Effector memory CD8-positive, alpha-beta T cell (primary cell): ENCODE results near the gene PRXL2B.
A peak's percentile ranks its signal among the peaks of the same experiment; 100 is the strongest.

Experiments used
- ATAC-seq: fragments of 150-1000 bp; cut with Tn5 transposase; replicated peaks from 2 replicates; pipeline ENCODE4 v1.10.0; 2021; ENCODE audit warnings: mild to moderate bottlenecking, moderate library complexity
- DNase-seq, 3 experiments: peaks; one replicate each; pipeline ENCODE4 v3.0.0; 2021
- H3K27ac Mint-ChIP-seq, 2 donors: one replicate each; pipeline ENCODE4 v1.8.0; 2022; ENCODE audit warnings: mild to moderate bottlenecking in 2 of 2, mixed read lengths in 2 of 2, moderate library complexity in 2 of 2
- H3K27me3 Mint-ChIP-seq, 2 donors: one replicate each; pipeline ENCODE4 v1.8.0; 2022; ENCODE audit warnings: mixed read lengths in 2 of 2
- H3K36me3 Mint-ChIP-seq: one replicate; pipeline ENCODE4 v1.8.0; 2022; ENCODE audit warnings: mild to moderate bottlenecking, moderate library complexity, mixed read lengths; ENCODE audit not compliant: insufficient read depth
- H3K4me1 Mint-ChIP-seq, 2 donors: one replicate each; pipeline ENCODE4 v1.8.0; 2022; ENCODE audit warnings: low read depth in 2 of 2, mixed read lengths in 2 of 2
- H3K4me3 Mint-ChIP-seq, 2 donors: one replicate each; pipeline ENCODE4 v1.8.0; 2022; ENCODE audit warnings: mild to moderate bottlenecking in 2 of 2, mixed read lengths in 2 of 2, moderate library complexity in 2 of 2
- H3K9me3 Mint-ChIP-seq, 2 donors: one replicate each; pipeline ENCODE4 v1.8.0; 2022; ENCODE audit warnings: mixed read lengths in 2 of 2

PRXL2B gene

GRCh38 chr1:2635361-2636010 is 48.9 kb downstream of the PRXL2B start:
- no peak for DNase-seq
- no peak for ATAC-seq
- H3K9me3 Mint-ChIP-seq = peaks cover 0 to 1% of the 10 kb centered on the region in 2 donors
- no peak overlapping the region for H3K4me3 Mint-ChIP-seq
- peaks cover 0 to 8% of the 10 kb centered on the region in 2 donors for H3K4me1 Mint-ChIP-seq
- H3K27ac Mint-ChIP-seq = no peak overlapping the region
- H3K36me3 Mint-ChIP-seq = peaks cover 3% of the 10 kb centered on the region
- H3K27me3 Mint-ChIP-seq = peaks cover 6 to 27% of the 10 kb centered on the region in 2 donors

- no peak for DNase-seq
- peaks cover 0 to 8% of the 10 kb centered on the region in 2 donors for H3K4me1 Mint-ChIP-seq
- peak overlapping the region in 1 of 2 donors; percentile 19 for H3K27ac Mint-ChIP-seq
- no peak overlapping the region for H3K4me3 Mint-ChIP-seq
- H3K27me3 Mint-ChIP-seq = peaks cover 6 to 19% of the 10 kb centered on the region in 2 donors
- no peak for ATAC-seq
- H3K9me3 Mint-ChIP-seq = peaks cover 0 to 1% of the 10 kb centered on the region in 2 donors
- peaks cover 3% of the 10 kb centered on the region for H3K36me3 Mint-ChIP-seq
Observed at GRCh38 chr1:2636733-2637132, 50.2 kb downstream of the PRXL2B start.

- Mint-ChIP-seq H3K4me1 (peaks cover 5 to 11% of the 10 kb centered on the region in 2 donors), H3K27me3 (peaks cover 6 to 10% of the 10 kb centered on the region in 2 donors), H3K9me3 (peaks cover 0 to 1% of the 10 kb centered on the region in 2 donors), H3K4me3 (no peak overlapping the region), H3K27ac (peak overlapping the region; percentile 19 to 23), H3K36me3 (peaks cover 8% of the 10 kb centered on the region)
- ATAC-seq (no peak), DNase-seq (no peak)
Observed at GRCh38 chr1:2637442-2638145, 51.0 kb downstream of the PRXL2B start.

GRCh38 chr1:2638466-2639115 is 52.0 kb downstream of the PRXL2B start:
- no peak for ATAC-seq
- Mint-ChIP-seq H3K4me1 (peaks cover 7 to 10% of the 10 kb centered on the region in 2 donors), H3K4me3 (peak overlapping the region in 1 of 2 donors; percentile 27), H3K9me3 (peaks cover 0 to 1% of the 10 kb centered on the region in 2 donors), H3K36me3 (peaks cover 15% of the 10 kb centered on the region), H3K27ac (peak overlapping the region in 1 of 2 donors; percentile 86), H3K27me3 (peaks cover under 1 to 6% of the 10 kb centered on the region in 2 donors)
- no peak for DNase-seq

GRCh38 chr1:2639203-2639602 is 52.6 kb downstream of the PRXL2B start:
- peaks cover 10% of the 10 kb centered on the region in 2 donors for H3K4me1 Mint-ChIP-seq
- H3K4me3 Mint-ChIP-seq = peak overlapping the region in 1 of 2 donors; percentile 27

GRCh38 chr1:2639607-2640521 is 53.3 kb downstream of the PRXL2B start:
- no peak for ATAC-seq
- DNase-seq = no peak
- Mint-ChIP-seq H3K4me1 (peaks cover 10% of the 10 kb centered on the region in 2 donors), H3K9me3 (peaks cover 0 to 1% of the 10 kb centered on the region in 2 donors), H3K27ac (peak overlapping the region; percentile 44 to 86), H3K27me3 (peaks cover 0 to 6% of the 10 kb centered on the region in 2 donors), H3K36me3 (peaks cover 21% of the 10 kb centered on the region), H3K4me3 (peak overlapping the region in 1 of 2 donors; percentile 3)

More at GRCh38 chr1:2639203-2639602, 52.6 kb downstream of the PRXL2B start:
- peaks cover 0 to 6% of the 10 kb centered on the region in 2 donors for H3K27me3 Mint-ChIP-seq
- H3K27ac Mint-ChIP-seq = peak overlapping the region; percentile 44 to 86
- H3K9me3 Mint-ChIP-seq = peaks cover 0 to 1% of the 10 kb centered on the region in 2 donors
- H3K36me3 Mint-ChIP-seq = peaks cover 19% of the 10 kb centered on the region
- DNase-seq (no peak), ATAC-seq (no peak)

- peak overlapping the region; percentile 3 to 33 for H3K4me3 Mint-ChIP-seq
- H3K36me3 Mint-ChIP-seq = peaks cover 22% of the 10 kb centered on the region
- H3K4me1 Mint-ChIP-seq = peaks cover 10% of the 10 kb centered on the region in 2 donors
- ATAC-seq (no peak), DNase-seq (no peak)
- peaks cover 0 to 1% of the 10 kb centered on the region in 2 donors for H3K9me3 Mint-ChIP-seq
- H3K27me3 Mint-ChIP-seq = peaks cover 0 to 6% of the 10 kb centered on the region in 2 donors
- peak overlapping the region; percentile 44 to 86 for H3K27ac Mint-ChIP-seq
Observed at GRCh38 chr1:2640626-2641025, 54.0 kb downstream of the PRXL2B start.
